Activated B cell treated with CpG ODN at 0.5 μM for 24 hours (primary cell): ENCODE measurements around the gene FAM120B. TPM values are rescaled to one million over a fixed set of nuclear protein-coding genes. Genes with fewer than 3 reads are reported as not detected.

ENCODE experiments used
- ATAC-seq: fragments of 200-7000 bp; cut with Tn5 transposase; one replicate; pipeline ENCODE4 v1.10.0; 2021; ENCODE audit warnings: low read depth, mild to moderate bottlenecking, moderate library complexity
- CTCF ChIA-PET: fragments of 350-600 bp; sonication (Branson Sonifier 250); formaldehyde crosslinking; loops from one replicate; lab custom pipeline; 2021; ENCODE audit warnings: antibody characterized with exemption; lab: Charles Lee
- POLR2A ChIA-PET: fragments of 350-600 bp; sonication (Branson Sonifier 250); formaldehyde crosslinking; loops from one replicate; lab custom pipeline; 2021; ENCODE audit warnings: antibody characterized with exemption; lab: Charles Lee
- DNase-seq: peaks from one replicate; pipeline ENCODE4 v3.0.0; 2022
- H3K27ac Mint-ChIP-seq: one replicate; pipeline ENCODE4 v1.8.0; 2020; ENCODE audit warnings: mixed read lengths
- H3K27me3 Mint-ChIP-seq: one replicate; pipeline ENCODE4 v1.8.0; 2021; ENCODE audit warnings: mixed read lengths
- H3K36me3 Mint-ChIP-seq: one replicate; pipeline ENCODE4 v1.8.0; 2021; ENCODE audit warnings: low read depth, mixed read lengths
- H3K4me1 Mint-ChIP-seq: one replicate; pipeline ENCODE4 v1.8.0; 2021; ENCODE audit warnings: mixed read lengths
- H3K4me3 Mint-ChIP-seq: one replicate; pipeline ENCODE4 v1.8.0; 2020; ENCODE audit warnings: mild to moderate bottlenecking, mixed read lengths
- H3K9me3 Mint-ChIP-seq: one replicate; pipeline ENCODE4 v1.8.0; 2020; ENCODE audit warnings: mixed read lengths
- CTCF ChIP-seq: fragments of 200-600 bp; IDR thresholded peaks from one replicate; pipeline ENCODE4 v1.8.0; 2022; ENCODE audit warnings: antibody characterized with exemption, mild to moderate bottlenecking
- intact Hi-C: fragments of 100-400 bp; cut with micrococcal nuclease; formaldehyde crosslinking; loops from one replicate; pipeline ENCODE4 v1.15.1; 2024
- total RNA-seq: library from RNA; stranded (reverse); gene quantifications from 2 replicates; pipeline ENCODE4 v1.2.3, GENCODE V29; 2022

The FAM120B gene
- total RNA-seq, 1 donor from 2014 or later, result 35.1 TPM

DNA sequence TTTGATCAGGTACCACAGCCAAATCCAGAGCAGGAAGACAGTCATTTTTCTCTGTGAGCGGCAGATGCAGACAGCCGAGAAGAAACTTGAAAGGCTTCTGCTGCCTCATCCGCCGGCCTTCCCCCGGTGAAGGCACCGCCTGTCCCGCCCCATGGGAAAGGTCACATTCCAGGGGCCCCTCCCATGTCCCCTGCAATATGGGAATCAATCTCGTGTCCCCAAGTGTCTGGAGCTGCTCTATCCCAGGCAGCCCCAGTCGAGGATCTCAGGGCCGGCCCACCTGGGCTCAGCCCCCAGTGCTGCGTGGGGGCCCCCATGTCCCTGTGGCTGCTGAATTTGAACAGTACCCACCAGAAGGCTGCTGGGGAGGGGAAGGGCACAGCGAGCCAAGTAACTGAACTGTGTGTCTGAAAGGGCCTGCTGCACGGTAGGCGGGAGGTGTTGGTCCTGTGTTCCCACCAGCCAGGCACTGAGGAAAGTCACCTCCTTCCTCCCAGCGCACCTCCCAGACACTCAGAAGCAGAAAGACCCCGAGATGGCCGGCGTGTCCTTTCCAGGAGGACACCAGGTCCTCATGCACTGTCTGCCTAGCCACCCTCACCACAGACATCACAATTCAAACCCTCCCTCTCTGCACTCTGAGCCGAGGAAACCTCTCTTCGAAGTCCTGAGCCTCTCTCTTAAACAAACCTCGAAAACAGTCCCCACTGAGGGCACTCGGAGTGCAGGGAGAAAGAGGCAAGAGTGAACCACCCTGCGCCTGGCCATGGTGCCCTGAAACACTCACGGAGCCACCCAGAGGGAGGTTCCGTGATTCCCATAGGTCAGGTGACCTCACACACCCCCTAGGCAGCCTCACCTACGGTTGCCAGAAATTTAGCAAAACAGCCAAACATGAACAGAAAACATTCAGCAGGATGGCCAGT, 147.3 kb downstream of the FAM120B start:
- Mint-ChIP-seq H3K9me3 (no peaks in the 10 kb centered on the region), H3K27ac (no peak overlapping the region), H3K4me3 (no peak overlapping the region), H3K4me1 (no peaks in the 10 kb centered on the region), H3K36me3 (no peaks in the 10 kb centered on the region), H3K27me3 (no peaks in the 10 kb centered on the region)
- ATAC-seq (no peak), DNase-seq (no peak)
- intact Hi-C loops, result no loop called here
- TF ChIP-seq CTCF, result no peak
- ChIA-PET CTCF (no interaction called here), POLR2A (no interaction called here)

GRCh38 chr6:170454512-170455285, 148.1 kb downstream of the FAM120B start:
- H3K27ac Mint-ChIP-seq, result no peak overlapping the region
- TF ChIP-seq CTCF, result no peak
- H3K9me3 Mint-ChIP-seq, result no peaks in the 10 kb centered on the region
- DNase-seq (no peak), ATAC-seq (no peak)
- H3K36me3 Mint-ChIP-seq, result no peaks in the 10 kb centered on the region
- CTCF ChIA-PET, result no interaction called here
- peaks cover 3% of the 10 kb centered on the region for H3K27me3 Mint-ChIP-seq
- H3K4me3 Mint-ChIP-seq, result no peak overlapping the region
- intact Hi-C loops, result no loop called here
- POLR2A ChIA-PET, result no interaction called here
- H3K4me1 Mint-ChIP-seq, result peaks cover 4% of the 10 kb centered on the region

- Mint-ChIP-seq H3K27ac (no peak overlapping the region), H3K4me3 (no peak overlapping the region), H3K27me3 (peaks cover 3% of the 10 kb centered on the region), H3K36me3 (no peaks in the 10 kb centered on the region), H3K9me3 (no peaks in the 10 kb centered on the region), H3K4me1 (peaks cover 7% of the 10 kb centered on the region)
- ATAC-seq, result no peak
- intact Hi-C loops, result no loop called here
- no peak for DNase-seq
- no peak for TF ChIP-seq CTCF
- ChIA-PET POLR2A (no interaction called here), CTCF (no interaction called here)
Observed at GRCh38 chr6:170455335-170455979, 148.9 kb downstream of the FAM120B start.

DNA sequence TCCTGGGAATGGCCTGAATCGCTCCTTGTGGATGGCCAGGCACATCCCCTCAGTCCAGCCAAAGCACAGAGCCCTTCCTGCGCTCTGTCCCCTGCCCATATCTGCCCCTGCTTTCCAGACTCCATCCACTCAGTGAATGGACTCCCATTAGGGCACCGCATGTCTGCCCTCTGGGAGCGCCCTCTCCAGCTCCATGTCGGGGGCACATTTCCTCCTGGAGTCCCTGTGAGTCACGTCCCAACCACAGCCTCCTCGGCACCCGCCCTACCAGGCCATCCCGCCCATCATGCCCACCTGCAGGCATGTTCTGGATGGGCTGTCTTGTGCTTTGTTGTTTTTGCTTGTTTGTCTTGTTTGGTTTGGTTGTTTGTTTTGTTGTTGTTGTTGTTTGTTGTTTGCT, 149.8 kb downstream of the FAM120B start:
- DNase-seq (no peak), ATAC-seq (no peak)
- no peak overlapping the region for H3K4me3 Mint-ChIP-seq
- no peak for TF ChIP-seq CTCF
- peaks cover 7% of the 10 kb centered on the region for H3K4me1 Mint-ChIP-seq
- no peak overlapping the region for H3K27ac Mint-ChIP-seq
- no peaks in the 10 kb centered on the region for H3K36me3 Mint-ChIP-seq
- H3K27me3 Mint-ChIP-seq, result peaks cover 5% of the 10 kb centered on the region
- ChIA-PET CTCF (no interaction called here), POLR2A (no interaction called here)
- H3K9me3 Mint-ChIP-seq, result no peaks in the 10 kb centered on the region
- intact Hi-C loops, result no loop called here

Other genes starting within 250 kb of the FAM120B start
- gene DLL1, start 15.7 kb upstream of the FAM120B start, total RNA-seq, result 0.32 and 0.53 TPM in 2 replicates
- 163 and 168 TPM in 2 replicates for gene PSMB1, start 246.5 kb downstream of the FAM120B start, total RNA-seq
- 19.4 and 21.6 TPM in 2 replicates for gene TBP, start 247.6 kb downstream of the FAM120B start, total RNA-seq